ENCODE measurements around the gene OR2B6.
"Not testable (repeated sequence)": the region's sequence is repeated elsewhere in the genome, so short reads cannot be mapped to it uniquely, and the experiment has no call there.

The OR2B6 gene

GRCh38 chr6:27956941-27957340 is at the start of gene OR2B6:
OR2B6 (plus strand) TSS chr6:27957241; CDS start chr6:27957241, 0 bp downstream.
- no peak for DNase-seq (ENCODE audit: low read depth in 3 of 3)

DNA sequence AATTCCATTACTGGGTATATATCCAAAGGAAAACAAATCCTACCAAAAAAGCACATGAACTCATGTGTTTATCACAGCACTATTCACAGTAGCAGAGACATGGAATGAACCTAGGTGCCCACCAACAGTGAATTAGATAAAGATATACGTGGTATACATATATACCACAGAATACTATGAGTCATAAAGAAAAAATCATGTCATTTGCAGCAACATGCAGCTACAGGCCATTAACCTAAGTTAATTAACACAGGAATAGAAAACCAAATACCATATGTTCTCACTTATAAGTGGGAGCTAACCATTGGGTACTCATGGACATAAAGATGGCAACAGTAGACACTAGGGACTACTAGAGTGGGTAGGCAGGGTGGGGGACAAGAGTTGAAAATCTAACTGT is 49.0 kb upstream of the OR2B6 start:
- DNase-seq (ENCODE audit: low read depth in 3 of 3) = no peak

GRCh38 chr6:27911956-27912446 is 45.0 kb upstream of the OR2B6 start, which contains the start of gene OR2B2:
OR2B2 (minus strand) TSS chr6:27912396; CDS start chr6:27912319, 77 bp downstream.
- DNase-seq (ENCODE audit: low read depth in 3 of 3) = no peak

GRCh38 chr6:27922949-27923348 is 34.1 kb upstream of the OR2B6 start:
- DNase-seq (ENCODE audit: low read depth in 3 of 3) = no peak

- DNase-seq (ENCODE audit: low read depth in 3 of 3) = no peak
Observed at GRCh38 chr6:27924179-27924578, 32.9 kb upstream of the OR2B6 start.

GRCh38 chr6:27928041-27928440 is 29.0 kb upstream of the OR2B6 start:
- not testable (repeated sequence) for DNase-seq (ENCODE audit: low read depth in 3 of 3)

GRCh38 chr6:27929930-27930329 is 27.1 kb upstream of the OR2B6 start:
- not testable (repeated sequence) for DNase-seq (ENCODE audit: low read depth in 3 of 3)

DNA sequence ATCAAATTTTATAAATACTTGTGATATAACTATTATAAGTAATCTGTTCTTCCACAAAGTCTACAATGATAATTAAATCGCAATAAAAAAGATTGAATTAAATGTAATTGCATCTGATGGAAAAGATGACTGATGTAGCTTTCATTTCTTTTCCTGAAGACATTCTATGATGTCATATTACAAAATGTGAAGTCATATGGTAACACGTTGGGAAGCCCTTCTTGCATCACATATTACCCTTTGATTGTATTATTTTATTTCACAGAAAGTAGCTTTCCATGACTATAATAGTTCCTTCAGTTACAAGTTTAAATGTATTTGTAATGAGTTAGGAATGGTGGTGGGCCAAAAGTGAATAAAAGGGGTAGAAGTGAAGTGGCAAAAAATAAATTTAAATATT is 25.8 kb upstream of the OR2B6 start:
- no peak for DNase-seq (ENCODE audit: low read depth in 3 of 3)

DNA sequence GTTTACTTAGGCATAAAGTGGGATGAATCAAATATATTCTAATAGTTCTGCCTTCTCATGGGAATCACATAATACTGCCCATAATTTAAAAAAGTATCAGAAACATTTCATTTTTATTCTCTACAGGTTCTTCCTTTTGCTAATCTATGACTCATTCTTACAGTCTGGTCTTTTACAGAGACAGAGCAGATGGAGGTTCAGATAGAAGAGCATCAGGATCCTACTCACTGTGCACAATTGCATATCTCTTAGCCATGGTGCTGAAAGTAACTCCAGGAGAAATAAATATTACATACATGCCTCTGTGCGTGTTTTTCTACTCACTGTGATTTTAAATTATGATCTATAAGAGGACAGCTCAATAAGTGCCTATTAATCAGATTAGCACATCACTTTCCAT is 16.3 kb upstream of the OR2B6 start:
- DNase-seq (ENCODE audit: low read depth in 3 of 3) = no peak

DNA sequence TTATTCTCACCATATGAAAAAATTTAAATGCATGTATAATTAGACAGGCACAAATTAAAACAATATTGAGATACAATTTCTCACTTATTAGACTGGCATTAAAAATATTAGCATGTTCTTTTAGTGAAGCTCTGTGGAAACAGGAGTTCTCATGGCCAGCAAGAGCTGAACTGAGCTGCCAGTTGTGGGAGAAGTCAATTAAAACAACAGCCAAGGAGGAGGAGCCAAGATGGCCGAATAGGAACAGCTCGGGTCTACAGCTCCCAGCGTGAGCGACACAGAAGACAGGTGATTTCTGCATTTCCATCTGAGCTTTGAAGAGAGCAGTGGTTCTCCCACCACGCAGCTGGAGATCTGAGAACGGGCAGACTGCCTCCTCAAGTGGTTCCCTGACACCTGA is 14.0 kb upstream of the OR2B6 start:
- not testable (repeated sequence) for DNase-seq (ENCODE audit: low read depth in 3 of 3)

DNA sequence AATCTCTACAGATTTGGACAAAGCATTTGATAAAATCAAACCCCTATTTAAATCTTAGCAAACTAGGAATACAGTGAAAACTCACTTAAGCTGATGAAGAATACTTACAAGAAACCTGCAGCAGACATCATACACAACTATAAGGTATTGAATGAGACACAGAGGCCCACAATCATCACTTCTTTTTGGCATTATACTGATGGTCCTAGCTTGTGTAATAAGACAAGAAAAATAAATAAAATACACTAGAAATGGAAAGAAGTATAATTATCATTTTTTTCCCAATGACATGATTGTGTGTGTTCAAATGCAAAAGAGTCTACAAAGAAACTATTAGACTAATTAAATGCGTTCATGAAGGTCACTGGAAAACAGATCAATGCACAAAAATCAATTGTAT is 8.8 kb upstream of the OR2B6 start:
- no peak for DNase-seq (ENCODE audit: low read depth in 3 of 3)

DNA sequence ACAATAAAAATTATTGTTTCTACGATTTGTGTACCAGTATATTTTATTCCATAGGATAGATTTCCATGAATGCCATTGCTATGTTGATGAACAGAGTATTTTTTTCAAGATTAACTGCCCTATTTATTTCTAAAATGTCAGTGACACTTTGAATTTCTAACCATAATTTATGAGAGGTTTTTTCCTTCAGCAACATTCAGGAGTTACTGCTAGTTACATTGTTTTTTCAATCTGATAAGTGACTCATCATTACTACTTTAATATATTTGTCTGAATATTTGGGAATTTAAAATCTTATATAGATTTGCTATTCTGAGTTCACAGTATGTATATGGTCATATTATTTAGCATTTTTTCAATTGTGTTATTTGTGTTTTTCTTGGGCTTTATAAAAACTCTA is 6.0 kb upstream of the OR2B6 start:
- DNase-seq (ENCODE audit: low read depth in 3 of 3) = no peak

DNA sequence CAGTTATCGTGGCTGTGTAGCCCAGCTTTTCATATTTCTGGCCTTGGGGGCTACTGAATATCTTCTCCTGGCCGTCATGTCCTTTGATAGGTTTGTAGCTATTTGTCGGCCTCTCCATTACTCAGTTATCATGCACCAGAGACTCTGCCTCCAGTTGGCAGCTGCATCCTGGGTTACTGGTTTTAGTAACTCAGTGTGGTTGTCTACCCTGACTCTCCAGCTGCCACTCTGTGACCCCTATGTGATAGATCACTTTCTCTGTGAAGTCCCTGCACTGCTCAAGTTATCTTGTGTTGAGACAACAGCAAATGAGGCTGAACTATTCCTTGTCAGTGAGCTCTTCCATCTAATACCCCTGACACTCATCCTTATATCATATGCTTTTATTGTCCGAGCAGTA is 475 bp downstream of the OR2B6 start:
- DNase-seq (ENCODE audit: low read depth in 3 of 3) = no peak

GRCh38 chr6:27962506-27962905 is 5.5 kb downstream of the OR2B6 start:
- DNase-seq (ENCODE audit: low read depth in 3 of 3) = no peak

DNA sequence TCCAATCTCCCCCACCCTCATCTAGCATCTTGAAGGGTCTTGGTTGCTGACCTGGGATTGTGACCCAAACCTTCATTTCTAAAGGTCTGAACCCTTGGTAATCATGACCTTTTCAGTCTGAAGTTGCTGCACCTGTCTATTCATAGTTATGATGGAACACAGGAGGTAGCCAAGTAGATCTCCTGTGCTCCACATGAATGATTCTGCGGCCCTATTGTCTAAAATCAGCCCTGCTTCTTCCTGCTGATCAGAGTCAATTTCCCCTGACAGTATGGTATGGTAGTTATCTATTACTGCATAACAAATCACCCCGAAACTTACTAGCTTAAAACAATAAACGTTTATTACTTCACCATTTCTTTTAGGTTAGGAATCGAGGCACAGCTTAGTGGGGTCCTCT is 9.0 kb downstream of the OR2B6 start:
- no peak for DNase-seq (ENCODE audit: low read depth in 3 of 3)

DNA sequence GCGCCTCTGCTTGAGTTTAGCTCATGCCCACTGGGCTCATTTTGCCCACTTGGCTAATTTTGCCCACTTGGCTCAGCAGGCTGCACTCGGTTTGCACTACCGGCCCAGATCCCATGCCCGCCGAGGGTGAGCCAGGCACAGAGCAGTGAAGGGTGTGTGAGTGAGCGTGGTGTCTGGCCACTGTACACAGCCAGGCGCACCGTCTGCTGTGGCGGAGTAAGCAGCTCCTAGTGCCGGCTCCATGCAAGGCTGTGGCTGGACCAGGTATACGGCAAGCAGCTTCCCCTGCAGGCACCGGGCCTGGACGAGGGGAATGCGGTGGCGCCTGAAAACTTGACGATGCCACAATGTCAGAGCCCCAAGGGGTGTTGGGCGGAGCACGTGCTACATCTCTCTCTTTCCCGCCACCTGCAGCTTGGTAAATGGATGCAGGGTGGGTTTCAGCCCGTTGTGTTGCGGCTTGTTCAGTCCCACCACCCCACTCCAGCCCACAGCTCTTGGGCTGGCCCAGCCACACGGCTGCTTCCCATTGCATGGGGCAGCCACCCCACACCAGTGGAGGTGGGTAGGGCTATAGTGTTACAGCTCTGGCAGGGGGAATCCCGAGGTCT is 9.9 kb downstream of the OR2B6 start:
- no peak for DNase-seq (ENCODE audit: low read depth in 3 of 3)

DNA sequence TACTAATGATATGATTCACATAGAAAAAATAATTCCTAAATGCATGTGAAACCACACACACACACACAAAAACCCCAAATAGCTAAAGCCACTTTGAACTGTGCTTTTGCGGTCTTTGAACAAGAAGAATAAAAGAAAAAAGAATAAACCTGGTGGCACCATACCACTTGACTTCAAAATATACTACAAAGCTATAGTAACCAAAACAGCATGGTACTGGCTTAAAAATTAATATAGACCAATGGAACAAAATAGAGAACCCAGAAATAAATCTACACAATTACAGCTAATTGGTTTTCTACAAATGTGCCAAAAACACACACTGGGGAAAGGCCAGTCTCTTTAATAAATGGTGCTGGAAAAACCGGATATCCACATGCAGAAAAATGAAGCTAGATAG is 13.4 kb downstream of the OR2B6 start:
- DNase-seq (ENCODE audit: low read depth in 3 of 3) = no peak

- no peak for DNase-seq (ENCODE audit: low read depth in 3 of 3)
Observed at GRCh38 chr6:27972750-27973149, 15.7 kb downstream of the OR2B6 start.

DNA sequence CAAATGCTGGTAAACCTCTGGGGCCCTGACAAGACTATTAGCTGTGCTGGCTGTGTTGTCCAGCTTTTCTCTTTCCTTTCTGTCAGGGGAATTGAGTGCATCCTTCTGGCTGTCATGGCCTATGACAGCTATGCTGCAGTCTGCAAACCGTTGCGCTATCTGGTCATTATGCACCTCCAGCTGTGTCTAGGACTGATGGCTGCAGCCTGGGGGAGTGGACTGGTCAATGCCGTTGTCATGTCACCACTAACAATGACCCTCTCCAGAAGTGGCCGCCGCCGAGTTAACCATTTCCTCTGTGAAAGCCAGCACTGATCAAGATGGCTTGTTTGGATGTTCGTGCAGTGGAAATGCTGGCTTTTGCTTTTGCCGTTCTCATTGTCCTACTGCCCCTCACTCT is 20.3 kb downstream of the OR2B6 start:
- no peak for DNase-seq (ENCODE audit: low read depth in 3 of 3)

- DNase-seq (ENCODE audit: low read depth in 3 of 3) = no peak
Observed at GRCh38 chr6:27978705-27979104, 21.7 kb downstream of the OR2B6 start.

GRCh38 chr6:27980111-27980510 is 23.1 kb downstream of the OR2B6 start:
- no peak for DNase-seq (ENCODE audit: low read depth in 3 of 3)

GRCh38 chr6:27986928-27987725 is 30.1 kb downstream of the OR2B6 start:
- DNase-seq (ENCODE audit: low read depth in 3 of 3) = no peak

GRCh38 chr6:27994616-27995015 is 37.6 kb downstream of the OR2B6 start:
- no peak for DNase-seq (ENCODE audit: low read depth in 3 of 3)
